ENCODE measurements around the gene CTSL.
"Not testable (repeated sequence)": the region's sequence is repeated elsewhere in the genome, so short reads cannot be mapped to it uniquely, and the experiment has no call there.

CTSL gene

DNA sequence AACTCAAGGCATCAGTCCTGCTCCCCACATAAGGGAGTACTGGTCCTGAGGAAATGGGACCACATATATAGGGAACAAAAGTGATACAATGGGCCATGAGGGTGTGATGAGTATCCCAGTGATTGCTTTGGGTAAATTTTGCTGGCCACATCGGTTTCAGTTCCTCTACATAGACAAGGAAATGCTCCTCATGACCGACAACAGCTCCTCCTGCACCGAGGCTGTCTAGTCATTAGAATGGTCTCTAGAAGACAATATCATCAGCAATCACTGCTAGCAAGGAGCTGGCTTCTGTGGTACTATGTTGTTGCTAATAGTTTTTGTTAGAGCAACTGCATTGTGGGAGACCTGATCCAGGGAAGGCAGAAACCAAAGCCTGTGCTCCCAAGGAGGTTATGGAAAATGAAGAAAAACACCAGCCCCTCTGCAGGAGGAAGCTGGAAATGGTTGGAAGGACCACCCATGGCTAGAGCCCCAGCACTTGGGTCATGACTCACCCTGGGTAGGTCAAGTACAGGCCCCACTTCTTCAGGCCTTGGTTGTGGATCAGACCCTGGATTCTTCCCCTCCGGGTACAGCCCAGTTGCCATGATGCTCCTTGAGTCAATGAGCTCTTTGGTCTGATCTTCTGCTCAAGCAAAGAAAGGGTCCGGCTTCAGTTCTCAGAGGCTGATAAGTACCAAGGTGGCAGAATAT lies 3.4 kb upstream of the CTSL start:
- no peak for DNase-seq (ENCODE audit: low spot score)

DNA sequence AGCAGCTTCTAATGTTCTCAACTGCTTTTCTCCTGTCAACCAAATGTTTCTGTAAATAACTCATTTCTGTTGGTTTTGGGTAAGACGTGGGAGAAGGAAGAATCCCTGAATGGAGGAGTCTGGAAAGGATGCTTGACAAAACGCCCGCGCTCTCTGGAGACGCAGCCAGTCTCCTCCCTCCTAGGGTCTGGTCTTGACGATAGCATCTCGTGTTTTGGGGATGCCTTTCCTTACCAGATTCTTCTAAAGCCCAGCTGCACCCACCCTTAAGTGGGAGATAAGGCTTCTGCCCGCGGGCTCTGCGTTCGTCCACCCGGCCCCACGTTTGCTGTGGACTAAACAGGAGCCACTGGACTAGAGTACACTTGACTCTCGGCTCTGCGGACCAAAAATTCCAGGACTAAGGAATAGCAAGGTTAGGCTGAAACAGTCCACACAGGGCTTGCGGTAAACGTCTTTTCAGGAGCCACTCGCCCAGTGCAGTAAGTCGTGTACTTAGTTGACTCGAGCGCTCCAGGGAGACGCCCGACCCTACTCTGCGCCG lies 491 bp upstream of the CTSL start:
- DNase-seq (ENCODE audit: low spot score), result peak; percentile 13

DNA sequence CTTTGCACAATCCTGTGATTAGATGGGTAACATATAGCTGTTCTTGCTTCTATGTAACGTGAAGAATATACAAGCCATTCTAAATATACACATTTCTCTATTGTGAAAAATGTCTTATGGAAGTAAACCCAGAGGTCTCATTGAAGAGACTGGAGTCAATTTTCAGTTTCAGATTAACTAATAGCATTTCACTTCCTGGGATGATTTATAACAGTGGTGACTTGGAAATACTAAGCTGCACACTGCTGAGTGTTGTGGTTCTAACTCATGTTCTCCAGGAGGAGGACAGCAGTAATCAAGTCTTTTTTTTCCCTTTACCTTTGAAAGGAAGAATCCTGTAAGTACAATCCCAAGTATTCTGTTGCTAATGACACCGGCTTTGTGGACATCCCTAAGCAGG lies 3.3 kb downstream of the CTSL start:
- DNase-seq (ENCODE audit: low spot score), result no peak

DNA sequence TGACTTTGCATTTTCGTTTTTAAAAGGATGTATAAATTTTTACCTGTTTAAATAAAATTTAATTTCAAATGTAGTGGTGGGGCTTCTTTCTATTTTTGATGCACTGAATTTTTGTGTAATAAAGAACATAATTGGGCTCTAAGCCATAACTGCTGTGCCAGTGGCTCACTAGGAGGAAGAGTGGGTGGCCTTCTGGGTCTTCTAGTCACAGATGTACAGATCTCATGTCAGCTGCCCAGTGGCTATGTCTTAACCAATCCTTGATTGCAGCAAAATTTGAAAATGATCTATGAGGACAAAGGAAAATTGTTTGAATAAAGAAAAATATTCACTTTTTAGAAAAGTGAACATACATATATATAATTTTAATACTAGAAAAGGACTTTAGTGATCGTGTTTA lies 5.4 kb downstream of the CTSL start:
- no peak for DNase-seq (ENCODE audit: low spot score)

DNA sequence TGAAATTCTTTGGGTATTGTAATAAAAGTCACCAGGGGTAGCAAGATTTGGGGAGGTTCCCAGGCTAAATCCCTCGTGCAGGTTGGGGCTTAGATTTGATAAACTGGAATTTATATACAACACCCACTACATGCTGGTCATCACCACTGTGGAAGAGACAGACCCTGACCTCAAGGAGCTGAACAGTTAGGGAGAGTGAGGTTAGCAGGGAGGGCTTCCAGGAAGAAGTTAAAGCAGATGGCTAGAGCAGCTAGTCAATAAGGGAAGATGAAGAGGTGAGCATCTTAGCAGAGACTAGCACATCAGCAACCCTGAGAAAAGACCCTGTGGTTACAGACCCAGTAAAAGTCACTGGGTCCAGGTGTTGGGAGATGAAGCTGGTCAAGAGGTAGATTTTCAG lies 6.4 kb downstream of the CTSL start:
- DNase-seq (ENCODE audit: low spot score), result no peak

DNA sequence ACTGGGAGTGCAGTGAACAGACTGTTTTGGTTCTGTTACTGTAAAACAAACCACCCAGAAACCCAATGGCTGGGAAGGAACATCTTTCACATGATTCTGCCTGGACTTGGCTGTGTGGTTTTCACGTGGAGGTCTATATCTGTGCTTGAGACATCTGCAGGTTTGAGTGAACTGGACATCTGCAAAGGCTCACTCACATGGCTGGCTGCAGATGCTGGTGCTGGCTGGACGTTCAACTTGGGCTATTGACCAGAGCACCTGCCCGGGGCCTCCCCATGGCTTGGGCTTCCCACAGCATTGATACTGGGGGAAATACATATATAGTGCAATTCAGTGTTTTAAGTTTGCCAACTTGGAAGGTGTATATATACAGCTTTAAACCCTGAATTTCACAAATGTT lies 6.8 kb downstream of the CTSL start:
- no peak for DNase-seq (ENCODE audit: low spot score)

DNA sequence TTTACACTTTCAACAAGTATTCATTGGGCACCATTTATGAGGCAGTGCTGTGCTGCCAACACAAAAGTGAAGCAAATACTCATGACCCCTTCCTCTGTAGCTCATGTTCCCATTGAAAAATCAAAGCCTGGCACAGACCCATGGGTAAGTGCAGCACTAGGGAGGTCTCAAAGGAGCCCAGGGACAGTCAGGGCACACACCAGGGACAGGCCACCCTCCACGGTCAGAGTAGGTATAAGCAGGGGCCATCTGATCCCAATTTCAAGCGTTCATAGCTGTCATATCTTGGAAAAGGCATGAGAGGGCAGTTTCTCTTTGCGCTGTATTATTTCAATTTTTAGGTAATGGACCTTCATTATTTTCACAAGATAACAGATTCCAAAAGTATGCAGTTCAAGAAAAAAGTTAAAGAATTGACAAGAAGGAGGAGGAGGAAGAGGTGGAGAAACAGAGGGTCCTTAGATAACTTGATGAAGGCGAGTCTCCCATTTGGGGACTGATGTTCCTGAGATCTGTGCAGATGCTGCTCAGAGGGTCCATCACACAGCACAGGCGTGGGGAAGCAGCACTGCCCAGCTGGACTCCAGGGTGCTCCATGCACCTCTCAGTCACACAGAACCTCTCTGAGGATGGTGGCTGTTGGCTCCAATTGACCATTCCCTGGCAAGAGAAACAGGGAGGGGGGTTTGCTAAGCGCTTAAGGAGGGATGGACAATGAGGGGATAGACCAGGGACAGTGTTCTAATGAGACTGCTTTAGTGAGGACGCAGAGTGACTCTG lies 7.5 kb downstream of the CTSL start:
- DNase-seq (ENCODE audit: low spot score), result no peak

DNA sequence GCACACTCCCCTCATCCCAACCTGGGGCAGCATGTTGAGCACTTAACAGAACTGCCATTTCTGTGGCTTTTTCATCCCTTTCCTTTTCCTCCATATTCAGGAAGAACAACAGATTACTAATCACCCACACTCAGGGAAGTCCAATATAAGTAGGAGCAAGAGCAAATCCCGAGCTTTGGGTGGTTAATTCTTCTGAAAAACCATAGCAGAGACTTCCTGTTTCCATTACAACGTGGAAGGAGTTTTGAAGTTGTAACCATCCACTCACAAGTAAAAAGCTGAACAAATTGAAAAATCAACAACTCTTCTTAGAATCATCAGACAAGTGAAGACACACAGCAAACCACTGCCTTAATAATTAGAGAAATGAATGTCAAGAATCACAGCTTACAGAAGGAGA lies 8.2 kb downstream of the CTSL start:
- DNase-seq (ENCODE audit: low spot score), result no peak

DNA sequence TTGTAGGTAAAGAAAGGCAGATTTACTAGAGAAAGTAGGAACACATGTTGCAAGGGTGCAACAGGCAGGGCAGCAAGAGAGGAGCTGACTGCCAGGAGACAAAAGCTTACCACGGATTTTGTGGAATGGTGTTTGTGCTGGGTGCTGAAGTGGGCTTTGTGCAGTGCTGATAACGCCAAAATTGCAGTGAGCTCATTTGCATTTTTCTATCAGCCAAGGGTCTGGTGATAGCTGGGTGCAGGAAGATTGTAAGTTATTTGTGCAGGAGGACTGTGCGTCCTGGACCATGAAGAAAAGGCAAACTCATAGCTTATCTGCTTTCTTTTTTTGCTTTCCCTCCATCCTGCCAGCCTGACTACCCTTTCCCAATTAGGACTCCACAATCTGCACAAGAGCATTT lies 13.6 kb downstream of the CTSL start:
- DNase-seq (ENCODE audit: low spot score), result no peak

DNA sequence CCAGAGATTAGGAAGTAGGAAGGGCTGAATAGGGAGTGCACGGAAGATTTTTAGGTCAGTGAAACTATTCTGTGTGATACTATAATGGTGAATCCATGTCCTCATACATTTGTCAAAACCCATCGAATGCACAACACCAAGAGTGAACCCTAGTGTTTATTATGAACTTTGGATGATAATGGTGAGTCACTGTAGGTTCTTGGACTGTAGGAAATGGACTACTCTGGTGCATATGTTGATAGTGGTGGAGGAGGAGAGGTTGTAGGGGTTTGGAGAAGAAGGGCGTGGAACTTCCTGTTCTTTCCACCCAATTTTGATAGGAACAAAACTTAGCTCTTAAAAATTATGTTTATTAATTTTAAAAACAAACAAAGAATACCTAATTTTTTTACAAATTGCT lies 14.3 kb downstream of the CTSL start:
- no peak for DNase-seq (ENCODE audit: low spot score)

DNA sequence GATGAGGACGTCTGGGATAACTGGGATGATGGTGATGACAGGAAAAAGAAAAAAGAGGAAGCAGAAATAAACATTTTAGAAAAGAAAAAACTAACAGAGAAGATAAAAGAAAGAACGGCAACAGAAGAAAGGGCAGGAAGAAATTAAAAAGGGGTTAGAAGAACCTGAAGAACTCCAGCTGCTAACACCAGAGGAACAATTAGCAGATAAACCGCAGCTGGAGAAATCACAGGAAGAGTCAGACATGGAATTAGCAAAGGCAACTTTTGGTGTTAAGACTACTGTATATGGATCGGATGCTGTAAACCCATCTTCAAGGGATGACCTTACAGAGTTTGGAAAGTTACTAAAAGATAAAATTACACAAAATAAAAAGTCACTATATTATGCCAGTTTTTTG lies 15.4 kb downstream of the CTSL start:
- DNase-seq (ENCODE audit: low spot score), result no peak

DNA sequence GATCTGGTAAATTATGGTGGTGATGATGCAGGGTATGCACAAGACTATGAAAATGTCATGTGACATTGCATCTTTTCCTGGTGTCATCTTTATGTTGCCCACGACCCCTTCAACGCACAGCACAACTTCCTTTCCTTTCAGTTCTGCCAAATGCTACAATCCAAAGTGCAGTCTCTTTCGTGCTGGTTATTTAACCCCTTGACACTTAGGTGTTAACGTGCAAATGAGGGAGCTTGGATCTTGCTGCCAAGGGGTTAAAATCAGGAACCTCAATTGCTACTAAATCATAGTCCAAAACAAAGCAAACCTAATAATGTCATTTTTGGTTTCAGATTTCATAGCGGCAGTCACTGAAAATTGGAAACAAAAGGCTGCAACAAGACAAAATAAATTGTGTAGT lies 16.0 kb downstream of the CTSL start:
- no peak for DNase-seq (ENCODE audit: low spot score)

DNA sequence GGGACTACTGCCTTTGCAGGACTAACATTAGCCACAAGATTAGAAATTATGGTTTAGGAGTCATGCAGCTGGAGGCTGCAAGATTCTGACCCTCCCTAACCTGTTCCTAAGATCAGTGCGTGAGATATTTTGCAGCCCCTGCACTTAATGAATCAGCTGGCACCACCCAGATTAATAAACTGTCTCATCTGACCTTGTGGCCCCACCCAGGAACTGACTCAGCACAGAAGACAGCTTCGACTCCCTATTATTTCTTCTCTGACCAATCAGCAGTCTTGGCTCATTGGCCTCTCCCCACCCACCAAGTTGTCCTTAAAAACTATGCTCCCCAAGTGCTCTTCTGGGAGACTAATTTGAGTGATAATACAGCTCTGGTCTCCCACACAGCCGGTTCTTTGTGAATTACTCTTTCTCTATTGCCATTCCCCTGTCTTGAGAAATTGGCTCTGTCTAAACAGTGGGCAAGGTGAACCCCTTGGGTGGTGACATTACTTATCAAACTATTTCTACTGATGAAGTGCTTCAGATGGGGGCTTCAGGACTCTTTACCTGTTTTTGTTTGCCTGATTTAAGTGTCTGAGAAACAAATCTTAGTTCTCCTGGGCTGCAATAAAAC lies 17.0 kb downstream of the CTSL start:
- no peak for DNase-seq (ENCODE audit: low spot score)

DNA sequence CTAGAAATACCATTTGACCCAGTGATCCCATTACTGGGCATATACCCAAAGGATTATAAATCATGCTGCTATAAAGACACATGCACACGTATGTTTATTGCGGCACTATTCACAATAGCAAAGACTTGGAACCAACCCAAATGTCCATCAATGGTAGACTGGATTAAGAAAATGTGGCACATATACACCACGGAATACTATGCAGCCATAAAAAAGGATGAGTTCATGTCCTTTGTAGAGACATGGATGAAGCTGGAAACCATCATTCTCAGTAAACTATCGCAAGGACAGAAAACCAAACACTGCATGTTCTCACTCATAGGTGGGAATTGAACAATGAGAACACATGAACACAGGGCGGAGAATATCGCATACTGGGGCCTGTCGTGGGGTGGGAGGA lies 18.3 kb downstream of the CTSL start:
- not testable (repeated sequence) for DNase-seq (ENCODE audit: low spot score)

DNA sequence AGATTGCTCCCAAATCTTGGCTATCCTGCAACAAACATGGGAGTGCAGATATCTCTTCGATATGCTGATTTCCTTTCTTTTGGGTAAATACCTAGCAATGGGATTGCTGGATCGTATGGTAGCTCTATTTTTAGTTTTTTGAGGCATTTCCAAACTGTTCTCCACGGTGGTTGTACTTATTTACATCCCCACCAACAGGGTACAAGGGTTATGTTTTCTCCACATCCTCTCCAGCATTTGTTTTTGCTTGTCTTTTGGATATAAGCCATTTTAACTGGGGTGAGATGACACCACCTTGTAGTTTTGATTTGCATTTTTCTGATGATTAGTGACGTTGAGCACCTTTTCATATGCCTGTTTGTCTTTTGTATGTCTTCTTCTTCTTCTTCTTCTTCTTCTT lies 20.3 kb downstream of the CTSL start:
- DNase-seq (ENCODE audit: low spot score), result no peak

DNA sequence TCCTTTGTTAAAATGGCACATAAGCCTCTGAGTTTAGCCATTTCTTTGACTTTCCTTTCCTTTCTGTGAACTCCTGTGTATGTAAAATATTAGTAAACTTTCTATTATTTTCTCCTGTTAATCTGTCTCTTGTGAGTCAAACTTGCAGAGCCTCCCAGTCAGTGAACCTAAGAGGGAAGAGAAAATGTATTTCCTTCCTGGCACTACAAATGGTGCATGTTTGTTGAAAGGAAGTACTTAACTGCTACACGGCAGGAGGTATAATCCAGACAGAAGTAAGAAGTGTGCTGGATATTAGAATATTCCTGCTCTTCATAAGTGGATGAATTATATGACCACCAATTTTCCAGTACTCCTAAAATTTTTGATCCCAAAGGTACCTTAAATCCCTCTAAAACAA lies 23.0 kb downstream of the CTSL start:
- no peak for DNase-seq (ENCODE audit: low spot score)

DNA sequence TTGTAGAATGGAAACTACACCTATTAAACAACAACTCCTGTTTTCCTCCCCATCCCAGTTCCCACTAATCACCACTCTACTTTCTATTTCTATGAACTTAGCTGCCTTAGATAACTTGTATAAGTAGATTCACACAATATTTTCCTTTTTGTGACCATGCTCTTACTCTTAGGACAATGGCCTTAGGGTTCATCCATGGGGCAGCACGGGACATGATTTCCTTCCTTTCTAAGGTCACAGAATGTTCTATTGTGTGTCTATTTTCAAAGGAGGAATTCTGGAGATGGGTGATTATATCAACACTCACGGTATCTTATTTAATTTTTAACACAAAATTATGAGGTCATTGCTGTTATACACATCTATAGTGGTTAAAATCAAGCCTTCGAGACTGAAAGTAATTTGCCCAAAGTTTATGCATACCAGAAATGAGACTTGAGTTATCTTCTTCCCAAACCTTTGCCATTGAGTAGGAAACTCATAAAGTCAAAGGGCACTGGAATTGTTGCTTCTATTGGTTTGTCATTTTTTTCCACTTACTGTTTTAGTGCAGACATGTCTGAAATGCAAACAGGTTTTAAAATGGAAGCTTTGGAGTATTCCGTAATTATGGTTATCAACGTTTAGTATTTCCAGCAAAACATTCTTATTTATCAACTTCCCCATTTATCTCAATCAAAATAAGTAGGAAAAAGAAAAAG lies 23.6 kb downstream of the CTSL start:
- DNase-seq (ENCODE audit: low spot score), result no peak

DNA sequence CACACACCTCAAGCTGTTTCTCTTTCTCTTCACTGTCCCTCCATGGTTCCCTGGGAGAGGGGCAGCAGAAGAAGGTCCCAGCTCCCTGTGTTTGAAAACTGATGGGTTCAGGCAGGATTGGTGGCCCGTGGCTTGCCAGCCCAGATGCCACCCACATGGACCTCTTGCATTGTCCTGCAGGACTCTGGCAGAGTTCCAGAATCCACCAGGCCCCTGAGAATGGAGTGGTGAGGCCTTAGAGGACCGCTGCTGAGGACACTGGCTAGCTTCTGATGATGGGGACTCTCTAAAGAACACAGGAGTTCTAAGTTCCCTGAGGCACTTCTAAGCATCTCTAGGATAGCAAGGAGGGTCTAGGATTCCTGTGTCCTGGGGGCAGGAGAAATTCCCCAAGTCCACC lies 24.8 kb downstream of the CTSL start:
- no peak for DNase-seq (ENCODE audit: low spot score)

DNA sequence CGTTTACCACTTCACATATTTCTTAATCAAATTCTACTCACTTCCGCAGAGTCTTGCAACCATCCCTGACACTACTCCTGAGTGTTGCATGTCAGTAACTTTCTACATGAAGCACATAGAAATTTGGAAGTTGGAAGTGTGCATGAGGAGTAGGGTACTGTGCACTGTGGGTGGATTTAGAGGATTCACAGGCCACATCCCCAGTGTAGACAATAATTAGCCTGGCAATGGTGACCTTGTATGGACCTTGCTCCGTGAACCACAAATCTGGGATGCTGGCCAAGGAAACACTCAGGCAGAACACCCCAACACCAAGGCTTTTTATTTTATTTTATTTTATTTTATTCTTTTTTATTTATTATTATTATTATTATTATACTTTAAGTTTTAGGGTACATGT lies 25.5 kb downstream of the CTSL start:
- DNase-seq (ENCODE audit: low spot score), result no peak

DNA sequence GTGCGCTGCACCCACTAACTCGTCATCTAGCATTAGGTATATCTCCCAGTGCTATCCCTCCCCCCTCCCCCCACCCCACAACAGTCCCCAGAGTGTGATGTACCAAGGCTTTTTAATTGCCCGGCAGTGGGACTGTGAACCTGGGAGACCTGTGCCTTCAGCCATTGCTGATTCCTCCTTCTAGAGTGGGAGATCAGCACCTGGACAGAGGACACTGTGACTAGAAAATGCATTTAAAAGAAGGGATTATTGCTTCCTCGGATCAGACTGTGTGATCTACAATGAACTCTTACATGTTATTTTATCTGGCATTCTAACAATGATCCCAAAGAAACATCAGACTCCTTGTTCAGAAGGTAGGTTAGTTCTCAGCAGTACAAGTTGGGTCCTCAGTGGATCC lies 25.9 kb downstream of the CTSL start:
- DNase-seq (ENCODE audit: low spot score), result no peak

DNA sequence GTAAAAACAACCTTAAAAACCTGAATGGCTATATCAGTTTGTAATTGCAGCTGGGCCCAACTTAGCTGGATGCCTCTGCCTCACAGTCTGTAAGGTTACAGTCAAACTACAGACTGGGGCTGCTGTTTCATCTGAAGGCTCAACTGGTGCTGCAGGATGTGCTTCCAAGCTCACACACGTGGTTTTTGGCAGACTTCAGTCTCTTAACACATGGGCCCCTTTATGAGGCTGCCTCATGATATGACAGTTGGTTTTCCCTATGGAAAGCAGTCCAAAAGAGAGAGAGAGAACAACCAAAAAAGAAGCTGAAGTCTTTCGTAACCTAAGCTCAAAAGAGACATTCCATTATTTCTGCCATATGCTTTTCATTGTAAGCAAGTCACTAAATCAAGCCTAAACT lies 27.4 kb downstream of the CTSL start:
- no peak for DNase-seq (ENCODE audit: low spot score)

DNA sequence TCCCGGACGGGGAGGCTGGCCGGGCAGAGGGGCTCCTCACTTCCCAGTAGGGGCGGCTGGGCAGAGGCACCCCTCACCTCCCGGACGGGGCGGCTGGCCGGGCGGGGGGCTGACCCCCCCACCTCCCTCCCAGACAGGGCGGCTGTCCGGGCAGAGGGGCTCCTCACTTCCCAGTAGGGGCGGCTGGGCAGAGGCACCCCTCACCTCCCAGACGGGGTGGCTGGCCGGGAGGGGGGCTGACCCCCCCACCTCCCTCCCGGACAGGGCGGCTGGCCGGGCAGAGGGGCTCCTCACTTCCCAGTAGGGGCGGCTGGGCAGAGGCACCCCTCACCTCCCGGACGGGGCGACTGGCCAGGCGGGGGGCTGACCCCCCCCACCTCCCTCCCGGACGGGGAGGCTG lies 32.4 kb downstream of the CTSL start:
- DNase-seq (ENCODE audit: low spot score), result not testable (repeated sequence)

DNA sequence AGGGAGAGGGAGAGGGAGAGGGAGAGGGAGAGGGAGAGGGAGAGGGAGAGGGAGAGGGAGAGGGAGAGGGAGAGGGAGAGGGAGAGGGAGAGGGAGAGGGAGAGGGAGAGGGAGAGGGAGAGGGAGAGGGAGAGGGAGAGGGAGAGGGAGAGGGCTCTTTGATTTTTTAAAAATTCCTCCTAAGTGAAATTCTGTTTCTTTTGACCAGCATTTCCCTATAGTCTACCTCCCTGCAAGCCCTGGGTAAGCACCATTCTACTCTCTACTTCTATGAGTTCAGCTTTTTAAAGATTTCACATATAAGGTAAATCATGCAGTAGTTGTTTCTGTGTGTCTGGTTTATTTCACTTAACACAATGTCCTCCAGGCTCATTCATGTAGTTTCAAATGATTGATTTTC lies 34.1 kb downstream of the CTSL start:
- DNase-seq (ENCODE audit: low spot score), result not testable (repeated sequence)

Measured in AG08396 (cell line).